K562 (cell line): Measurements from ENCODE around the gene SLC43A2. TPM values are rescaled to one million over a fixed set of nuclear protein-coding genes. Genes with fewer than 3 reads are reported as not detected.

ENCODE experiments used
- ATAC-seq: fragments of 200-7000 bp; cut with Tn5 transposase; 3 replicates; pipeline ENCODE4 v1.9.1; 2020; ENCODE audit warnings: moderate library complexity
- BruUV-seq: library from RNA; stranded (reverse); fragments of 400-500 nt; replicated peaks from 2 replicates; lab custom pipeline; 2021; lab: Mats Ljungman, UMichigan
- CTCF ChIA-PET: fragments of 300-600 bp; formaldehyde crosslinking; extraction: SDS; loops from one replicate; lab custom pipeline; 2021; ENCODE audit warnings: low intra/inter-chr PET ratio; lab: Yijun Ruan, JAX
- POLR2A ChIA-PET: fragments of 300-600, 350-650 bp; sonication (Branson Sonifier 250); formaldehyde crosslinking; extraction: SDS; loops from one replicate; lab custom pipeline; 2021; ENCODE audit warnings: antibody characterized with exemption, inconsistent platforms; lab: Yijun Ruan, JAX
- DNase-seq, 4 experiments: peaks; one replicate each; pipeline versions ENCODE4 v3.0.0 to v3.0.0-alpha.2; 2011 to 2018; ENCODE audit warnings: low spot score in 3 of 4, mixed read lengths in 3 of 4; ENCODE audit errors: extremely low read depth in 1 of 4
- FAIRE-seq: peaks from 2 replicates; lab custom pipeline; 2011; peaks lifted over from hg19 to GRCh38; lab: Jason Lieb, UNC
- H2AFZ ChIP-seq: 2 replicates; pipeline ENCODE4 v1.6.0; 2011; ENCODE audit warnings: low read depth, low read length, control low read depth, inconsistent platforms
- H3K27ac ChIP-seq: fragments of 200-600 bp; 3 replicates; pipeline ENCODE4 v1.8.0; 2011; ENCODE audit warnings: low read depth, mild to moderate bottlenecking, control low read depth, inconsistent platforms, low read length, moderate library complexity, mixed read lengths; ENCODE audit errors: extremely low read depth
- H3K27me3 ChIP-seq, 2 experiments: fragments of 300-600 bp in 1 of 2; 2 replicates in 1 of 2; 3 replicates in 1 of 2; pipeline versions ENCODE4 v1.6.0 to v1.8.0; 2011; ENCODE audit warnings: inconsistent platforms in 2 of 2, low read length in 2 of 2, mild to moderate bottlenecking in 1 of 2, mixed read lengths in 1 of 2, moderate library complexity in 1 of 2; ENCODE audit not compliant: control insufficient read depth in 2 of 2, insufficient read depth in 2 of 2
- H3K36me3 ChIP-seq: fragments of 300-600 bp; 3 replicates; pipeline ENCODE4 v1.8.0; 2011; ENCODE audit warnings: mild to moderate bottlenecking, low read length, inconsistent platforms; ENCODE audit not compliant: control insufficient read depth, insufficient read depth
- H3K4me1 ChIP-seq, 2 experiments: fragments of 200-600 bp in 1 of 2; replicated peaks in 1 of 2; 2 replicates in 1 of 2; 3 replicates in 1 of 2; pipeline versions ENCODE4 v1.5.1 to v1.8.0; 2011; ENCODE audit warnings: inconsistent platforms in 2 of 2, low read length in 2 of 2, mild to moderate bottlenecking in 1 of 2, mixed read lengths in 1 of 2, moderate library complexity in 1 of 2; ENCODE audit not compliant: control insufficient read depth in 2 of 2, insufficient read depth in 2 of 2
- H3K4me2 ChIP-seq: 2 replicates; pipeline ENCODE4 v1.6.1; 2011; ENCODE audit warnings: low read length, control low read depth, inconsistent platforms, mixed read lengths; ENCODE audit not compliant: insufficient read depth
- H3K4me3 ChIP-seq: fragments of 200-600 bp; sonication (generic), shearing (Covaris generic); 2 replicates; pipeline ENCODE4 v1.5.1; 2016; ENCODE audit warnings: control low read depth, inconsistent platforms
- H3K79me2 ChIP-seq: fragments of 200-600 bp; 3 replicates; pipeline ENCODE4 v1.8.0; 2011; ENCODE audit warnings: low read length, inconsistent platforms; ENCODE audit not compliant: control insufficient read depth, insufficient read depth
- H3K9ac ChIP-seq, 2 experiments: 2 replicates each; pipeline versions ENCODE4 v1.6.0 to v1.6.1; 2011; ENCODE audit warnings: low read depth in 2 of 2, low read length in 2 of 2, control low read depth in 1 of 2, inconsistent platforms in 1 of 2, mild to moderate bottlenecking in 1 of 2, mixed read lengths in 1 of 2; ENCODE audit not compliant: insufficient read depth in 1 of 2
- H3K9me1 ChIP-seq: one replicate; pipeline ENCODE4 v1.6.0; 2011; ENCODE audit warnings: inconsistent platforms, mild to moderate bottlenecking, low read length, moderate library complexity; ENCODE audit not compliant: control insufficient read depth, insufficient read depth
- H3K9me3 ChIP-seq: replicated peaks from 2 replicates; pipeline ENCODE4 v1.5.1; 2011; ENCODE audit warnings: low read depth, low read length, inconsistent platforms; ENCODE audit not compliant: control insufficient read depth, insufficient read depth
- H4K20me1 ChIP-seq: replicated peaks from 2 replicates; pipeline ENCODE4 v1.6.1; 2011; ENCODE audit warnings: low read length, inconsistent platforms, mixed read lengths; ENCODE audit not compliant: control insufficient read depth, insufficient read depth
- FOS ChIP-seq: IDR thresholded peaks from 3 replicates; pipeline ENCODE4 v1.6.1; 2011; ENCODE audit not compliant: insufficient read length; ENCODE audit errors: extremely low read depth
- HDAC2 ChIP-seq: fragments of 450-650 bp; IDR thresholded peaks from 2 replicates; pipeline ENCODE4 v1.6.1; 2016; ENCODE audit warnings: mild to moderate bottlenecking
- KDM1A ChIP-seq, 2 experiments: fragments of 450-650 bp; IDR thresholded peaks; 2 replicates each; pipeline ENCODE4 v1.6.1; 2016; ENCODE audit warnings: mild to moderate bottlenecking in 2 of 2
- NR2C2 ChIP-seq, 2 experiments: fragments of 200-800 bp in 1 of 2; sonication (Bioruptor generic) in 1 of 2; sonication (generic) in 1 of 2; formaldehyde crosslinking in 1 of 2; IDR thresholded peaks; 2 replicates each; pipeline versions ENCODE4 v1.6.1 to v1.8.0; 2016 to 2022; ENCODE audit warnings: mild to moderate bottlenecking in 1 of 2, missing compliant biosample characterization in 1 of 2, missing genetic modification characterization in 1 of 2, missing genetic modification reagents in 1 of 2
- PHF21A ChIP-seq: fragments of 450-650 bp; IDR thresholded peaks from 2 replicates; pipeline ENCODE4 v1.6.1; 2017; ENCODE audit warnings: low read depth, borderline replicate concordance
- PYGO2 ChIP-seq: fragments of 450-650 bp; IDR thresholded peaks from 2 replicates; pipeline ENCODE4 v1.6.1; 2016; ENCODE audit warnings: mild to moderate bottlenecking, missing genetic modification characterization, moderate library complexity, missing compliant biosample characterization
- RBM15 ChIP-seq: fragments of 200-400 bp; formaldehyde crosslinking; IDR thresholded peaks from 2 replicates; pipeline ENCODE4 v1.6.1; 2018; ENCODE audit warnings: mild to moderate bottlenecking, low read length, moderate library complexity; ENCODE audit not compliant: insufficient read depth
- ZNF695 ChIP-seq: fragments of 450-650 bp; formaldehyde crosslinking; IDR thresholded peaks from 2 replicates; pipeline ENCODE4 v1.4.0; 2020; ENCODE audit warnings: mild to moderate bottlenecking, moderate library complexity
- ZNF707 ChIP-seq: fragments of 250-450 bp; sonication (Bioruptor Pico); conservative IDR thresholded peaks from 2 replicates; pipeline ENCODE4 v1.8.0; 2022; ENCODE audit warnings: inconsistent platforms, mild to moderate bottlenecking, moderate library complexity
- WGBS: fragments of 100-300 bp; shearing (Covaris generic); methylation state at CpG from one replicate; pipeline ENCODE4 v1.1.6; 2016; ENCODE audit warnings: low coverage, mixed read lengths; ENCODE audit not compliant: insufficient coverage; ENCODE audit errors: missing lambda C conversion rate; 5-methylcytosine and 5-hydroxymethylcytosine counted together
- in situ Hi-C: fragments of 300-500 bp; cut with MboI; formaldehyde crosslinking; loops from 4 replicates; pipeline ENCODE4 v1.15.0; 2018; ENCODE audit warnings: inconsistent platforms, mixed read lengths
- intact Hi-C: fragments of 100-400 bp; cut with micrococcal nuclease; formaldehyde crosslinking; loops from 2 replicates; pipeline ENCODE4 v1.14.2; 2022
- polyA plus RNA-seq, 8 experiments: library from polyadenylated mRNA; depleted of rRNA in 4 of 8; stranded (reverse) in 5 of 8; unstranded in 3 of 8; fragments of >200 nt; fragmentation: Nextera tagmentation in 2 of 8; fragmentation: Illumina TruSeq in 1 of 8; extraction: Ambion mirVana in 2 of 8; extraction: Trizol in 1 of 8; gene quantifications; 2 replicates each; pipeline versions ENCODE4 v1.2.1 to v1.2.3, GENCODE V29; 2011 to 2014; ENCODE audit warnings: inconsistent platforms in 1 of 8, missing spikeins in 1 of 8
- total RNA-seq, 7 experiments: library from RNA; depleted of rRNA in 6 of 7; stranded (reverse); fragments of >200 nt in 6 of 7; fragmentation: Illumina TruSeq in 2 of 7; extraction: Trizol in 2 of 7; gene quantifications; 2 replicates each; pipeline versions ENCODE4 v1.2.1 to v1.2.3, GENCODE V29; 2011 to 2021; ENCODE audit warnings: low replicate concordance in 1 of 7
- TF ChIP-seq, protein P1 (sequence below): sonication (generic); formaldehyde crosslinking; IDR thresholded peaks from 2 replicates; pipeline ENCODE4 v1.8.1; 2023; ENCODE audit warnings: missing genetic modification reagents, mild to moderate bottlenecking, borderline replicate concordance

SLC43A2 gene
- total and polyA plus RNA-seq, 9 of the 15 experiments (the other 6 are each of a cell fraction or from before 2014, with no cell fraction given): 0.03 to 10.2 (median 3.6) TPM

DNA sequence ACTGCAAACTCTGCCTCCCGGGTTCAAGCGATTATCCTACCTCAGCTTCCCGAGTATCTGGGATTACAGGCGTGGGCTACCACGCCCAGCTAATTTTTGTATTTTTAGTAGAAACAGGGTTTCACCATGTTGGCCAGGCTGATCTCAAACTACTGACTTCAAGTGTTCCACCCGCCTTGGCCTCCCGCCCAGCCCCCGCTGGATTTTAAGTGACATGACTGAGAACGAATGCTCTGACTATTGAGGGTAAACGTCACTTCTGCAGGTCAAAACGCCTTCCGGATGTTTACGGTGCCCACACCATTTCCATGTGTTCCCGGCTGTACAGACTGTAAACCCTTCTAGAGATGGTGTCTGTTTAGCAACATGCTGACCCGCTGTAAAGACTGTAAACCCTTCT lies 88.8 kb downstream of the SLC43A2 start:
- CTCF ChIA-PET: no interaction called here
- H3K4me2 ChIP-seq: no peak overlapping the region
- in situ Hi-C loops: no loop called here

GRCh38 chr17:1535737-1536136 lies 92.9 kb downstream of the SLC43A2 start:
- TF ChIP-seq KDM1A (IDR thresholded peaks at IDR 0.05) (peak; percentile 57 to 71; a peak in 3 of 4 replicates), PHF21A (no peak), HDAC2 (no peak), ZNF695 (CRISPR knock-in tag) (no peak), NR2C2 (CRISPR knock-in tag; IDR thresholded peaks at IDR 0.05) (no peak), NR2C2 (tag; IDR thresholded peaks at IDR 0.05) (no peak)
- TF ChIP-seq, protein P1, sequence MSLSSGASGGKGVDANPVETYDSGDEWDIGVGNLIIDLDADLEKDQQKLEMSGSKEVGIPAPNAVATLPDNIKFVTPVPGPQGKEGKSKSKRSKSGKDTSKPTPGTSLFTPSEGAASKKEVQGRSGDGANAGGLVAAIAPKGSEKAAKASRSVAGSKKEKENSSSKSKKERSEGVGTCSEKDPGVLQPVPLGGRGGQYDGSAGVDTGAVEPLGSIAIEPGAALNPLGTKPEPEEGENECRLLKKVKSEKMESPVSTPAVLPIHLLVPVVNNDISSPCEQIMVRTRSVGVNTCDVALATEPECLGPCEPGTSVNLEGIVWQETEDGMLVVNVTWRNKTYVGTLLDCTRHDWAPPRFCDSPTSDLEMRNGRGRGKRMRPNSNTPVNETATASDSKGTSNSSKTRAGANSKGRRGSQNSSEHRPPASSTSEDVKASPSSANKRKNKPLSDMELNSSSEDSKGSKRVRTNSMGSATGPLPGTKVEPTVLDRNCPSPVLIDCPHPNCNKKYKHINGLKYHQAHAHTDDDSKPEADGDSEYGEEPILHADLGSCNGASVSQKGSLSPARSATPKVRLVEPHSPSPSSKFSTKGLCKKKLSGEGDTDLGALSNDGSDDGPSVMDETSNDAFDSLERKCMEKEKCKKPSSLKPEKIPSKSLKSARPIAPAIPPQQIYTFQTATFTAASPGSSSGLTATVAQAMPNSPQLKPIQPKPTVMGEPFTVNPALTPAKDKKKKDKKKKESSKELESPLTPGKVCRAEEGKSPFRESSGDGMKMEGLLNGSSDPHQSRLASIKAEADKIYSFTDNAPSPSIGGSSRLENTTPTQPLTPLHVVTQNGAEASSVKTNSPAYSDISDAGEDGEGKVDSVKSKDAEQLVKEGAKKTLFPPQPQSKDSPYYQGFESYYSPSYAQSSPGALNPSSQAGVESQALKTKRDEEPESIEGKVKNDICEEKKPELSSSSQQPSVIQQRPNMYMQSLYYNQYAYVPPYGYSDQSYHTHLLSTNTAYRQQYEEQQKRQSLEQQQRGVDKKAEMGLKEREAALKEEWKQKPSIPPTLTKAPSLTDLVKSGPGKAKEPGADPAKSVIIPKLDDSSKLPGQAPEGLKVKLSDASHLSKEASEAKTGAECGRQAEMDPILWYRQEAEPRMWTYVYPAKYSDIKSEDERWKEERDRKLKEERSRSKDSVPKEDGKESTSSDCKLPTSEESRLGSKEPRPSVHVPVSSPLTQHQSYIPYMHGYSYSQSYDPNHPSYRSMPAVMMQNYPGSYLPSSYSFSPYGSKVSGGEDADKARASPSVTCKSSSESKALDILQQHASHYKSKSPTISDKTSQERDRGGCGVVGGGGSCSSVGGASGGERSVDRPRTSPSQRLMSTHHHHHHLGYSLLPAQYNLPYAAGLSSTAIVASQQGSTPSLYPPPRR (CRISPR knock-in tag): no peak
- TF ChIP-seq, all 486 proteins: peak for 1
- ATAC-seq (no peak), DNase-seq (no peak), FAIRE-seq (no peak)
- in situ Hi-C loops: no loop called here
- BruUV-seq: no TSS peak
- ChIA-PET POLR2A (no interaction called here), CTCF (no interaction called here)
- no peak overlapping the region for H2AFZ ChIP-seq
- intact Hi-C loops: no loop called here
- no peaks in the 10 kb centered on the region for H3K9me1 ChIP-seq
- H3K36me3 ChIP-seq: peaks cover 68% of the 10 kb centered on the region; the same call in 2 of the 3 replicates
- H3K9me3 ChIP-seq: no peaks in the 10 kb centered on the region
- H3K4me1 ChIP-seq: no peaks in the 10 kb centered on the region; a peak in 1 of 5 replicates
- no peak overlapping the region for H3K27ac ChIP-seq
- H3K79me2 ChIP-seq: no peaks in the 10 kb centered on the region
- H3K9ac ChIP-seq: no peak overlapping the region
- no peak overlapping the region for H3K4me3 ChIP-seq
- WGBS: 84% methylated on average over 4 of the region's 4 CpGs
- H3K4me2 ChIP-seq: no peak overlapping the region
- H4K20me1 ChIP-seq: no peaks in the 10 kb centered on the region
- no peaks in the 10 kb centered on the region for H3K27me3 ChIP-seq

More for the DNA sequence above, 88.8 kb downstream of the SLC43A2 start:
- Histone ChIP-seq H4K20me1 (no peaks in the 10 kb centered on the region), H3K27me3 (no peaks in the 10 kb centered on the region), H3K4me3 (no peak overlapping the region), H3K36me3 (peaks cover 68% of the 10 kb centered on the region; the same call in 2 of the 3 replicates), H3K9ac (no peak overlapping the region), H3K79me2 (no peaks in the 10 kb centered on the region), H3K27ac (no peak overlapping the region), H3K9me1 (no peaks in the 10 kb centered on the region), H3K9me3 (no peaks in the 10 kb centered on the region), H2AFZ (no peak overlapping the region), H3K4me1 (no peaks in the 10 kb centered on the region)
- TF ChIP-seq RBM15 (no peak), FOS (no peak), PYGO2 (tag) (no peak), ZNF707 (CRISPR knock-in tag) (no peak)
- DNase-seq (no peak), ATAC-seq (no peak), FAIRE-seq (no peak)
- WGBS: 93% methylated on average over 15 of the region's 15 CpGs
- intact Hi-C loops: no loop called here
- BruUV-seq: no TSS peak
- POLR2A ChIA-PET: no interaction called here
